ENCODE data around the gene SELP.

Gene SELP

DNA sequence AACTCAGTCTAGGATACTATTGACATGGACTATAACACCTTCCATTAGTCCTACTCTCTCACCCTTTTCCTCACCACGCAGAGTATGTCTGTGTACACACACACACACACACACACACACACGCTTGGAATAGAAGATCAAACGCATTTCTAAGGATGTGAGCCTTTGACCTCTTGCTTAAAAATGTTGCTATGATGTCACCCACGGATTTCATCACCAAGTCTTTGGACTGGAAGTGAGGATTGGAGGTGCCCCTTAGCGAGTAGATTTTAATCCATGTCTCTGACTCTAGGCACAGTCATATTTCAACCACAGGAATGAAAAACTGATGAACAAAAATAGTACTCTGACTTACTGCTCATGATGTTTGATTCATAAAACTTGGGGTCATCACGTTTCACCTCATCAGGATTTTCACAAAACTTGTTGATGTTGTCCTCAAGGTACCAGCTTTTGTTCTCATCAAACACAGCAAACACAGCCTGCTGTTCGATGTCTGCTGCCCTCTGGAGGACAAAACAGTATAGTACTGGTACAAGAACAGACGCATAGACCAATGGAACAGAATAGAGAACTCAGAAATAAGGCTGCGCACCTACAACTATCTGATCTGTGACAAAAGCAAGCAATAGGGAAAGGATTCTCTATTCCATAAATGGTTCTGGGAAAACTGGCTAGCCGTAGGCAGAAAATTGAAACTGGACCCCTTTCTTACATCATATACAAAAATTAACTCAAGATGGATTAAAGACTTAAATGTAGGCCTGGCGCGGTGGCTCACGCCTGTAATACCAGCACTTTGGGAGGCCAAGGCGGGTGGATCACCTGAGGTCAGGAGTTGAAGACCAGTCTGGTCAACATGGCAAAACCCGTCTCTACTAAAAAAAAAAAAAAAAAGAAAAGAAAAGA, 83.6 kb downstream of the SELP start:
- H3K4ac ChIP-seq (ENCODE audit: low read depth, low read length): no peak overlapping the region
- H3K27me3 ChIP-seq (ENCODE audit: insufficient read depth, low read length, poor library complexity): no peaks in the 10 kb centered on the region
- no peak overlapping the region for H3K4me2 ChIP-seq (ENCODE audit: low read length)
- H2BK15ac ChIP-seq (replicated peaks; ENCODE audit: low read depth): no peak overlapping the region
- no peak overlapping the region for H3K18ac ChIP-seq (ENCODE audit: low read length)
- H3K4me3 ChIP-seq (ENCODE audit: low read length): no peak overlapping the region
- no peaks in the 10 kb centered on the region for H3K79me2 ChIP-seq (ENCODE audit: control insufficient read depth, insufficient read depth, low read length)
- no peak overlapping the region for H4K5ac ChIP-seq (ENCODE audit: low read length)
- H3K56ac ChIP-seq (ENCODE audit: low read length): no peak overlapping the region
- no peak overlapping the region for H3K9ac ChIP-seq (ENCODE audit: low read length)
- no peak overlapping the region for H2BK5ac ChIP-seq (ENCODE audit: low read length)
- no peaks in the 10 kb centered on the region for H3K79me1 ChIP-seq (ENCODE audit: low read length)
- no peaks in the 10 kb centered on the region for H3K4me1 ChIP-seq (ENCODE audit: control insufficient read depth, low read depth, low read length)
- H4K8ac ChIP-seq (ENCODE audit: low read depth, low read length): no peak overlapping the region
- WGBS (ENCODE audit: extremely low coverage, insufficient coverage, low lambda C conversion rate): no CpG with 5 or more reads among the region's 15 CpGs
- H2BK120ac ChIP-seq (ENCODE audit: low read depth, low read length): no peak overlapping the region
- no peak overlapping the region for H2AK5ac ChIP-seq (ENCODE audit: low read length)
- no peak overlapping the region for H3K27ac ChIP-seq (ENCODE audit: low read depth, low read length)
- DNase-seq: peak; percentile 85
- no peaks in the 10 kb centered on the region for H3K36me3 ChIP-seq (ENCODE audit: control insufficient read depth, insufficient read depth, low read length)
- H3K23ac ChIP-seq (ENCODE audit: low read length): no peak overlapping the region

DNA sequence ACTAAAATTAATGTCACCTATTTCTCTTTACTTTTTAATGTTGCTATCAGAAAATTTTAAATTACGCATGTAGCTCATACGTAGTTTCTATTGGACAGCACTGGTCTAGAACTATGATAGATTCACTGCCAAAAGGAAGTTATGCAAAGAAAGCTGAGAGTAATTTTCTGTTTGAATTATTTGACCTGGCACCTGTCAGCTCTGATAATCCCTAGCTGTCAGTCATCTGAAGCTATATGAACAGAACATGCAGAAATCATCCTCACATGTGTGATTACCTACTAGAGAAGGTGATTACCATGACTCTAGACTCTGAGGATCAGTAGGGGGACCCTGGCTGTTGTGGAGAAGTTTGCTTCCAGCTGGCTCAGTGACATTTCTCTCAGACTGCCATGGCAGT, 84.5 kb downstream of the SELP start:
- Histone ChIP-seq H4K5ac (ENCODE audit: low read length) (no peak overlapping the region), H2AK5ac (ENCODE audit: low read length) (no peak overlapping the region), H3K27me3 (ENCODE audit: insufficient read depth, low read length, poor library complexity) (no peaks in the 10 kb centered on the region), H3K23ac (ENCODE audit: low read length) (no peak overlapping the region), H4K8ac (ENCODE audit: low read depth, low read length) (no peak overlapping the region), H3K79me2 (ENCODE audit: control insufficient read depth, insufficient read depth, low read length) (no peaks in the 10 kb centered on the region), H3K4ac (ENCODE audit: low read depth, low read length) (no peak overlapping the region), H3K79me1 (ENCODE audit: low read length) (no peaks in the 10 kb centered on the region), H2BK15ac (replicated peaks; ENCODE audit: low read depth) (no peak overlapping the region), H2BK5ac (ENCODE audit: low read length) (no peak overlapping the region), H3K27ac (ENCODE audit: low read depth, low read length) (no peak overlapping the region), H3K36me3 (ENCODE audit: control insufficient read depth, insufficient read depth, low read length) (no peaks in the 10 kb centered on the region), H3K4me2 (ENCODE audit: low read length) (no peak overlapping the region), H3K4me1 (ENCODE audit: control insufficient read depth, low read depth, low read length) (no peaks in the 10 kb centered on the region), H3K56ac (ENCODE audit: low read length) (no peak overlapping the region), H3K9ac (ENCODE audit: low read length) (no peak overlapping the region), H2BK120ac (ENCODE audit: low read depth, low read length) (no peak overlapping the region), H3K18ac (ENCODE audit: low read length) (no peak overlapping the region), H3K4me3 (ENCODE audit: low read length) (no peak overlapping the region)
- DNase-seq: no peak
- WGBS (ENCODE audit: extremely low coverage, insufficient coverage, low lambda C conversion rate): no CpG with 5 or more reads among the region's 2 CpGs

- Histone ChIP-seq H2BK120ac (ENCODE audit: low read depth, low read length) (no peak overlapping the region), H4K8ac (ENCODE audit: low read depth, low read length) (no peak overlapping the region), H3K79me1 (ENCODE audit: low read length) (no peaks in the 10 kb centered on the region), H2BK5ac (ENCODE audit: low read length) (no peak overlapping the region), H3K4ac (ENCODE audit: low read depth, low read length) (no peak overlapping the region), H3K56ac (ENCODE audit: low read length) (no peak overlapping the region), H3K36me3 (ENCODE audit: control insufficient read depth, insufficient read depth, low read length) (no peaks in the 10 kb centered on the region), H3K27ac (ENCODE audit: low read depth, low read length) (no peak overlapping the region), H3K79me2 (ENCODE audit: control insufficient read depth, insufficient read depth, low read length) (no peaks in the 10 kb centered on the region), H3K18ac (ENCODE audit: low read length) (no peak overlapping the region), H4K5ac (ENCODE audit: low read length) (no peak overlapping the region), H3K4me3 (ENCODE audit: low read length) (no peak overlapping the region), H2BK15ac (replicated peaks; ENCODE audit: low read depth) (no peak overlapping the region), H3K4me2 (ENCODE audit: low read length) (no peak overlapping the region), H3K23ac (ENCODE audit: low read length) (no peak overlapping the region), H2AK5ac (ENCODE audit: low read length) (no peak overlapping the region), H3K9ac (ENCODE audit: low read length) (no peak overlapping the region), H3K27me3 (ENCODE audit: insufficient read depth, low read length, poor library complexity) (no peaks in the 10 kb centered on the region), H3K4me1 (ENCODE audit: control insufficient read depth, low read depth, low read length) (no peaks in the 10 kb centered on the region)
- DNase-seq: no peak
- WGBS (ENCODE audit: extremely low coverage, insufficient coverage, low lambda C conversion rate): no CpG with 5 or more reads among the region's 3 CpGs
These were observed 90.7 kb downstream of the SELP start for GRCh38 chr1:169538998-169539871.

Measured in mesendoderm (in vitro differentiated cells).